GM21529 (cell line): ENCODE data around the gene LYPD6.
"Not testable (repeated sequence)": the region's sequence is repeated elsewhere in the genome, so short reads cannot be mapped to it uniquely, and the experiment has no call there.

Source experiments
- ATAC-seq: cut with Tn5 transposase; IDR thresholded peaks from one replicate; pipeline ENCODE4 v1.9.1; 2021; ENCODE audit not compliant: unreplicated experiment

LYPD6 gene

DNA sequence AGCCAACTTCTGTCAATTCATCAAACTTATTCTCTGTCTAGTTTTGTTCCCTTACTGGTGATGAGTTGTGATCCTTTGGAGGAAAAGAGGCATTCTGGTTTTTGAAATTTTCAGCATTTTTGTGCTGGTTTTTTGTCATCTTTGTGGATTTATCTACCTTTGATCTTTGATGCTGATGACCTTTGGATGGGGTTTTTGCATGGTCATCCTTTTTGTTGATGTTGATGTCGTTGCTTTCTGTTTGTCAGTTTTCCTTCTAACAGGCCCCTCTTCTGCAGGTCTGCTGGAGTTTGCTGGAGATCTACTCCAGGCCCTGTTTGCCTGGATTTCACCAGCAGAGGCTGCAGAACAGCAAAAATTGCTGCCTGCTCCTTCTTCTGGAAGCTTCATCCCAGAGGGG is 168.8 kb downstream of the LYPD6 start:
- ATAC-seq: not testable (repeated sequence)

DNA sequence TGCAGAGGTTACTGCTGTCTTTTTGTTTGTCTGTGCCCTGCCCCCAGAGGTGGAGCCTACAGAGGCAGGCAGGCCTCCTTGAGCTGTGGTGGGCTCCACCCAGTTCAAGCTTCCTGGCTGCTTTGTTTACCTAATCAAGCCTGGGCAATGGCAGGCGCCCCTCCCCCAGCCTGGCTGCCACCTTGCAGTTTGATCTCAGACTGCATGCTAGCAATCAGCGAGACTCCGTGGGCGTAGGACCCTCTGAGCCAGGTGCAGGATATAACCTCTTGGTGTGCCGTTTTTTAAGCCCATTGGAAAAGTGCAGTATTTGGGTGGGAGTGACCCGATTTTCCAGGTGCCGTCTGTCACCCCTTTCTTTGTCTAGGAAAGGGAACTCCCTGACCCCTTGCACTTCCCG is 176.4 kb downstream of the LYPD6 start:
- not testable (repeated sequence) for ATAC-seq

DNA sequence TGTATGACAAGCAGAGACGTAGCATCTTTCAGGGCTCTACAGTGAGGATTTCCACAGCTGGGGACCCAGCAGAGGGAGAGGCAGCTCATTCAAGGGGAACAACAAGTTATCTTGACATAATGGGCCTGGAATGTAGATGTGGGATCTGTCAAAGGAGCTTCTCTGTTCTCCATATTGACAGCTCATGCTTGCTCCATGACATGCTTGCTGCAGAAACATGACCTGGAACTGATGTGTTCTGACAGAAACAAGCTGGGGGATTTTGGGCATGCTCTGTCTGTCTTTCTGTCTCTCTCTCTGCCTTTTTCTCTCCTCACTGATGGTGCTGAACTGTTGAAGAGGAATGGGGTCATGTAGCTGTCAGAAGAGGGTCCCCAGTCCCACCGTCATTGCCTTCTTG is 177.6 kb downstream of the LYPD6 start:
- no peak for ATAC-seq

DNA sequence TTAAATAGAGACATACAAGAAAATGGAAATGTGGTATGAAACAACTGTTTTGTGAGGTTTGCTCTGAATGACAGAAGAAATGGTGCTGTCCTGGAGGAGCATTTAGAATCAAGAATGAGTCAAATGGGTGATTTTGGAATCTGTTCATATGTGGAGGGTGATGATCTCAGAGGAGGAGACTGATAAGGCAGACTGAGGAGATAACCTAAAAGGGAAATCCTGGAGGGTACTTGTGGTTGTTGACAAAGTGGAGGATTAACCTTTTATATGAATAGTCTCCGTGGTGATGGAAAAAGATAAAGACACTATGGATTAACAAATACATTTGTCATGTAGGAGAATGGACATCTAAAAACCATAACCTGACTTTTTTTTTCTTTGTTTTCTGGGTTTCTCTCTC is 183.1 kb downstream of the LYPD6 start:
- ATAC-seq: no peak
